Retinal pigment epithelial cell (primary cell): ENCODE measurements around the gene SEMA3F.

ENCODE experiments used
- DNase-seq: peaks from one replicate; pipeline ENCODE4 v3.0.0-alpha.2; 2010; ENCODE audit warnings: low read depth
- H3K4me3 ChIP-seq: 2 replicates; pipeline ENCODE4 v1.5.1; 2011; ENCODE audit warnings: mild to moderate bottlenecking, low read length, control low read depth, moderate library complexity
- TF ChIP-seq, protein P1 (sequence below): conservative IDR thresholded peaks from 2 replicates; pipeline ENCODE4 v1.5.1; 2011; ENCODE audit warnings: low read depth, low read length, control low read depth, inconsistent platforms

The SEMA3F gene

GRCh38 chr3:50213373-50213772, 58.2 kb downstream of the SEMA3F start:
- TF ChIP-seq, protein P1, sequence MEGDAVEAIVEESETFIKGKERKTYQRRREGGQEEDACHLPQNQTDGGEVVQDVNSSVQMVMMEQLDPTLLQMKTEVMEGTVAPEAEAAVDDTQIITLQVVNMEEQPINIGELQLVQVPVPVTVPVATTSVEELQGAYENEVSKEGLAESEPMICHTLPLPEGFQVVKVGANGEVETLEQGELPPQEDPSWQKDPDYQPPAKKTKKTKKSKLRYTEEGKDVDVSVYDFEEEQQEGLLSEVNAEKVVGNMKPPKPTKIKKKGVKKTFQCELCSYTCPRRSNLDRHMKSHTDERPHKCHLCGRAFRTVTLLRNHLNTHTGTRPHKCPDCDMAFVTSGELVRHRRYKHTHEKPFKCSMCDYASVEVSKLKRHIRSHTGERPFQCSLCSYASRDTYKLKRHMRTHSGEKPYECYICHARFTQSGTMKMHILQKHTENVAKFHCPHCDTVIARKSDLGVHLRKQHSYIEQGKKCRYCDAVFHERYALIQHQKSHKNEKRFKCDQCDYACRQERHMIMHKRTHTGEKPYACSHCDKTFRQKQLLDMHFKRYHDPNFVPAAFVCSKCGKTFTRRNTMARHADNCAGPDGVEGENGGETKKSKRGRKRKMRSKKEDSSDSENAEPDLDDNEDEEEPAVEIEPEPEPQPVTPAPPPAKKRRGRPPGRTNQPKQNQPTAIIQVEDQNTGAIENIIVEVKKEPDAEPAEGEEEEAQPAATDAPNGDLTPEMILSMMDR, result no peak
- H3K4me3 ChIP-seq, result no peak overlapping the region
- no peak for DNase-seq

- no peak overlapping the region for H3K4me3 ChIP-seq
- DNase-seq, result no peak
- TF ChIP-seq, protein P1, result no peak
These were observed 59.7 kb downstream of the SEMA3F start for GRCh38 chr3:50214824-50215223.

DNA sequence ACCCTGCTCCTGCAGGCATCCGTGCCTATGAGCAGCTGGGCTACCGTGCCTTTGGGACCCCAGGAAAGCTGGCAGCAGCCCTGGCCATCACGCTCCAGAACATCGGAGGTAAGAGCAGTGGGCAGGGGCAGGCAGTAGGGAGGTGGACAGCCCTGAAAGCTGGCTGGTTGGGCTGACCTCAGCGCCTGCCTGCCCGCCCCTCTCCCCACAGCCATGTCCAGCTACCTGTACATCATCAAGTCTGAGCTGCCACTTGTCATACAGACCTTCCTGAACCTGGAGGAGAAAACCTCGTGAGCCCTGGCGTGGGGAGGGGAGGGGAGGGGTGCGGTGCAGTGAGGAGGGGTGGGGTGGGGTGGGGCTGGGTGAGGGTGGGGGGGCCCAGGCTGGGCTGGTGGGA, 60.4 kb downstream of the SEMA3F start:
- no peak overlapping the region for H3K4me3 ChIP-seq
- TF ChIP-seq, protein P1, result no peak
- DNase-seq, result no peak

DNA sequence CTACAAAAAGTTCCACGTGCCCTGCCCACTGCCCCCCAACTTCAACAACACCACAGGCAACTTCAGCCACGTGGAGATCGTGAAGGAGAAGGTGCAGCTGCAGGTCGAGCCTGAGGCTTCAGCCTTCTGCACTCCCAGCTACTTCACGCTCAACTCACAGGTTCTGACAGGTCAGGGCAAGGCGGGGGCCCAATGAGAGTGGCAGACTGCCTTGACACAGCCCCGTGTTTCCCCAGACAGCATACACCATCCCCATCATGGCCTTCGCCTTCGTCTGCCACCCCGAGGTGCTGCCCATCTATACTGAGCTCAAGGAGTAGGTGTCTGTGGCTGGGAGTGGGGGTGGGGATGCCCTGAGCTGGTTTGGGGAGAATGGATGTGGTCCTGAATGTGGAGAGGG, 62.6 kb downstream of the SEMA3F start:
- TF ChIP-seq, protein P1, result no peak
- DNase-seq, result no peak
- H3K4me3 ChIP-seq, result no peak overlapping the region

DNA sequence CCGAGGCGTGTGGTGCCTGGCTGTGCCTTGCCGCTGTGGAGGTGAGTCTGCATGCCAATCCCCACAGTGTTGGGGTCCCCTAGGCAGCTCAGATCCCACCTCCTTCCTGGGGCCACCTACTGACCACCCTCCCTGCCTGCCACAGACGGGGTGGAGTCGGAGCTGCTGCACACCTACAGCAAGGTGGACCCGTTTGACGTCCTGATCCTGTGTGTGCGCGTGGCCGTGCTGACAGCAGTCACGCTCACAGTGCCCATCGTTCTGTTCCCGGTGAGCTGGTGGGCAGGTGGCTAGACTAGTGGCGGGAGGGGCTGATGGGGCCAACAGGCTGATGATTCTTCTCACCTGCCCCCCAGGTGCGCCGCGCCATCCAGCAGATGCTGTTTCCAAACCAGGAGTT, 63.3 kb downstream of the SEMA3F start:
- H3K4me3 ChIP-seq, result no peak overlapping the region
- no peak for DNase-seq
- TF ChIP-seq, protein P1, result no peak

GRCh38 chr3:50219285-50219684, 64.2 kb downstream of the SEMA3F start:
- DNase-seq, result no peak
- TF ChIP-seq, protein P1, result no peak
- no peak overlapping the region for H3K4me3 ChIP-seq

DNA sequence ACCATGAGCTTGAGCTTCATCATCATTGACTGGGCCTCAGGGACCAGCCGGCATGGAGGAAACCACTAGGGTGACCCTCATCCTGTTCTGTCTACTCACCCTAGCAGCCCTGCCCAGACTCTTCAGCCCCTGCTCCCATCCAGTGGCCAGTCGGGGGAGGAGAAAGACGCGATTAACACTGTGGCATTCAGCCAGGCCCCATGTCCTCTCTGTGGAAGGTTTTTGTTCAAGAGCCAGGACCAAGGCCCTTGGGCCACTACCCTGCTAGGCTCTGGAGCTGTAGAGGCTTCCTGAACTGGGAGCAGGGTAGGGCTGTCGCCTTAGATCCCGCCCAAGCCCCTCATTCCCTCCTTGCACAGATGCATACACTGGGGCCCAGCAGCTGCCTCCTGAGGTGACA, 65.0 kb downstream of the SEMA3F start:
- DNase-seq, result no peak
- TF ChIP-seq, protein P1, result no peak

More for the DNA sequence above, 65.0 kb downstream of the SEMA3F start:
- H3K4me3 ChIP-seq, result no peak overlapping the region
